Stimulated activated naive CD4-positive, alpha-beta T cell treated with Interleukin-2 at 50 U/mL for 16 hours (primary cell): ENCODE results near the gene ALDH3A1.
A peak's percentile ranks its signal among the peaks of the same experiment; 100 is the strongest.

Source experiments
- DNase-seq: peaks from one replicate; lab custom pipeline; 2025; lab: John Stamatoyannopoulos, UW

ALDH3A1 gene

GRCh38 chr17:19759568-19760549, 11.8 kb upstream of the ALDH3A1 start:
- DNase-seq = no peak

- DNase-seq = no peak
Measured at GRCh38 chr17:19757536-19758180, 9.6 kb upstream of the ALDH3A1 start.

- no peak for DNase-seq
Measured at GRCh38 chr17:19756546-19756945, 8.4 kb upstream of the ALDH3A1 start.

GRCh38 chr17:19755821-19756510, 7.9 kb upstream of the ALDH3A1 start:
- no peak for DNase-seq

GRCh38 chr17:19755392-19755791, 7.3 kb upstream of the ALDH3A1 start:
- DNase-seq = no peak

GRCh38 chr17:19753661-19754463, 5.8 kb upstream of the ALDH3A1 start:
- no peak for DNase-seq

GRCh38 chr17:19753051-19753509, 5.0 kb upstream of the ALDH3A1 start:
- DNase-seq = no peak

- DNase-seq = no peak
Measured at GRCh38 chr17:19752216-19753050, 4.3 kb upstream of the ALDH3A1 start.

- DNase-seq = no peak
Measured at GRCh38 chr17:19750835-19751234, 2.7 kb upstream of the ALDH3A1 start.

GRCh38 chr17:19750020-19750572, 2.0 kb upstream of the ALDH3A1 start:
- DNase-seq = no peak

- no peak for DNase-seq
Measured at GRCh38 chr17:19748807-19749193, 702 bp upstream of the ALDH3A1 start.

GRCh38 chr17:19747159-19747719, 859 bp downstream of the ALDH3A1 start:
- no peak for DNase-seq

GRCh38 chr17:19746517-19746916, 1.6 kb downstream of the ALDH3A1 start:
- no peak for DNase-seq

GRCh38 chr17:19744922-19745757, 3.0 kb downstream of the ALDH3A1 start:
- peak; percentile 73 for DNase-seq

- no peak for DNase-seq
Measured at GRCh38 chr17:19744492-19744891, 3.6 kb downstream of the ALDH3A1 start.

- DNase-seq = no peak
Measured at GRCh38 chr17:19743101-19744100, 4.7 kb downstream of the ALDH3A1 start.

- no peak for DNase-seq
Measured at GRCh38 chr17:19742495-19742894, 5.6 kb downstream of the ALDH3A1 start.
